ENCODE data around the gene EML2.
A peak's percentile ranks its signal among the peaks of the same experiment; 100 is the strongest.

Gene EML2

DNA sequence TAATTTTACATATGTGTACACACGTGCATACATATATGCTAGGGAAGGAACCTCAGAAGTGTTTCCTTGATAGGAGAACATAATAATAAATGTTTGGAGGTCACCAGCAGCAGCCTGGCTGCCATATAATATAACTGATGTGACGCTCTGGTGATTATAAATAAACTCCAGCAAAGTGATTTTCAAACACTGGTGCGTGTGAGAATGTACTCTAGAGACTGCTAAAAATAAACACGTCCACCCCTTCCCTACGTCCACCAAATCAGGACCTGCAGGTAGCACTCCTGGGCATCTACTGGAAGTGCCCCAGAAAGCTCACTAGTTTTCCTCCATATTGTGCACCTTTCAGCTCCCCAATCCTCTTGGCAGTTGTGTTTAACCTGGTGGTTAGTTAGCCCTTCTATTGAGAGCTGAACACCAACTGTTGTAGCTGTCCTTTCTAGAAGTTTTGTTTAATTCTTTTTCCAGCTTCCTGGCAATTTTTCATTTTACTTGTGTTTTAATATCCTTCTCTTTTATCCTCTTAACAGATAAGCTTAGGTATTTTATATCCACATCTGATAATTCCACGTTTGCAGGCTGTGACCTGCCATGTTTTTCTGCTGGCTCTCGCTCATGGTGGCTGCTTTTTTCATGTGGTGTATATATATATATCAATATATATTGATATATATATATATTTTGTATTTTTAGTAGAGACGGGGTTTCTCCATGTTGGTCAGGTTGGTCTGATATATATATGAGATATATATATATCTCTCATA lies 67.6 kb downstream of the EML2 start:
- no peak for DNase-seq (ENCODE audit: low read depth, low spot score)
- H3K4me3 ChIP-seq (ENCODE audit: low read depth, low read length), result no peak overlapping the region
- POLR2A ChIA-PET, result interaction anchor here (0.5 kb wide), 1 partner anchor 20 kb away, joined by 3 read pairs; no protein-coding TSS in a partner anchor
- CTCF ChIA-PET, result interaction anchor here (0.8 to 2.9 kb wide), 6 partner anchors 12 to 130 kb away, joined by 3 to 18 read pairs (median 4); no protein-coding TSS in a partner anchor
- TF ChIP-seq, protein P1, sequence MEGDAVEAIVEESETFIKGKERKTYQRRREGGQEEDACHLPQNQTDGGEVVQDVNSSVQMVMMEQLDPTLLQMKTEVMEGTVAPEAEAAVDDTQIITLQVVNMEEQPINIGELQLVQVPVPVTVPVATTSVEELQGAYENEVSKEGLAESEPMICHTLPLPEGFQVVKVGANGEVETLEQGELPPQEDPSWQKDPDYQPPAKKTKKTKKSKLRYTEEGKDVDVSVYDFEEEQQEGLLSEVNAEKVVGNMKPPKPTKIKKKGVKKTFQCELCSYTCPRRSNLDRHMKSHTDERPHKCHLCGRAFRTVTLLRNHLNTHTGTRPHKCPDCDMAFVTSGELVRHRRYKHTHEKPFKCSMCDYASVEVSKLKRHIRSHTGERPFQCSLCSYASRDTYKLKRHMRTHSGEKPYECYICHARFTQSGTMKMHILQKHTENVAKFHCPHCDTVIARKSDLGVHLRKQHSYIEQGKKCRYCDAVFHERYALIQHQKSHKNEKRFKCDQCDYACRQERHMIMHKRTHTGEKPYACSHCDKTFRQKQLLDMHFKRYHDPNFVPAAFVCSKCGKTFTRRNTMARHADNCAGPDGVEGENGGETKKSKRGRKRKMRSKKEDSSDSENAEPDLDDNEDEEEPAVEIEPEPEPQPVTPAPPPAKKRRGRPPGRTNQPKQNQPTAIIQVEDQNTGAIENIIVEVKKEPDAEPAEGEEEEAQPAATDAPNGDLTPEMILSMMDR (IDR thresholded peaks at IDR 0.05; ENCODE audit: insufficient read depth, low read length, missing control alignments), result no peak

DNA sequence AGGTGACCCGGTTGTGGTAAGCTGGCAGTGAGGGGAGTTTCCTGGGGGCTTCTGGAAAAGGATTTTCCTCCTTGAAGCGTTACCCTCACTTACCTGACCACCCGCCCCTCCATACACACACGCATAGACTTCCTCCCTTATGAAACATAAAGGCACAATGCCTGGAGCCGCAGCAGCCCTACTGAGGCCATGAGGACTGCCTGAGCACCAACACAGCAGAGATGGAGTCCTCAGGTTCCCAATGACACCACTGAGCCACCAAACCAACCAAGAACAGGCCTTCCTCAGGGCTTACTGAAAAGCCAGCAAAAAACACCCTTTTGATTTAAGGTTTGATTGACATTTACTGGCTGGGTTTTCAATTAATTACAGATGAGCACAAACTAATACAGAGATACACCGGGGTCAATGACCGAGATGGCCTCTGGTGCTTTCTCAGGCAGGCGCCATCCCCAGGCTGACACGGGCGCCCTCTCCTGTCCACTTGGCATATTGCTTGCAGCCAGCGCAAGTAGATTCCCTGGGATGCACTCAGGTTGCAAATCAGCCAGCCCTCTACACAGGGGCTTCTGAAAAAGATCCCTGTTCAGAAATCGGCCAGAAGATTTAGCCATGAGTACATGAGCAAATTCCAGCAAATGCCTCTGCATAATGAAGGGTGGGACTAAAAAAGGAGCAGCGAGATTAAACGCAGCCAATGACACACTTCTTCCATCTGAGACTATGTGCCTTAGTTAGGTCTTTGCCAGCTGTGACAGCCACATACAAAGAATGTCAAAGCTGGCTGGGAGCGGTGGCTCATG lies 69.4 kb downstream of the EML2 start:
- POLR2A ChIA-PET, result no interaction called here
- DNase-seq (ENCODE audit: low read depth, low spot score), result no peak
- H3K4me3 ChIP-seq (ENCODE audit: low read depth, low read length), result no peak overlapping the region
- TF ChIP-seq, protein P1 (IDR thresholded peaks at IDR 0.05; ENCODE audit: insufficient read depth, low read length, missing control alignments), result peak; percentile 88
- CTCF ChIA-PET, result interaction anchor here (0.7 to 3.8 kb wide), 10 partner anchors 10 to 130 kb away, joined by 3 to 34 read pairs (median 4); no protein-coding TSS in a partner anchor

DNA sequence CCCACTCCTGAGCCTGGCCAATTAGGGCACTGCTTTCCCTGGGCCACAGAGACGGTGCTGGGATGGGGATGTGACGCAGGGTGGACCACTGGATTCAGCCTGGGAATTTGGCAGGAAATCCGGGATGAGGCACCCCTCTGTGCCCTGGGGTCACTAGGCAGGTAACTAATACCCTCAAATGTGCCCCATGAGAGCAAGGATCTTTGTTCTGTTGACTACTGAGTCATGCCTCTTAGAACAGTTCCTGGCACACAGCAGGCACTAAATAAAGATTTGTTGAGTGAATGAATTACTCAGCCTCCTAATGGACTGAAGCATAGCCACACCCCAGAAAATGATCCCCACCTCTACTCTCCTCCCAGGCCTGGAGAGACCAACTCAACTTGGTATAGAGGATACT lies 70.5 kb downstream of the EML2 start:
- POLR2A ChIA-PET, result no interaction called here
- no peak for DNase-seq (ENCODE audit: low read depth, low spot score)
- CTCF ChIA-PET, result interaction anchor here (1.4 to 3.8 kb wide), 2 partner anchors 8 to 12 kb away, joined by 4 to 34 read pairs; no protein-coding TSS in a partner anchor
- TF ChIP-seq, protein P1 (IDR thresholded peaks at IDR 0.05; ENCODE audit: insufficient read depth, low read length, missing control alignments), result no peak
- no peak overlapping the region for H3K4me3 ChIP-seq (ENCODE audit: low read depth, low read length)

DNA sequence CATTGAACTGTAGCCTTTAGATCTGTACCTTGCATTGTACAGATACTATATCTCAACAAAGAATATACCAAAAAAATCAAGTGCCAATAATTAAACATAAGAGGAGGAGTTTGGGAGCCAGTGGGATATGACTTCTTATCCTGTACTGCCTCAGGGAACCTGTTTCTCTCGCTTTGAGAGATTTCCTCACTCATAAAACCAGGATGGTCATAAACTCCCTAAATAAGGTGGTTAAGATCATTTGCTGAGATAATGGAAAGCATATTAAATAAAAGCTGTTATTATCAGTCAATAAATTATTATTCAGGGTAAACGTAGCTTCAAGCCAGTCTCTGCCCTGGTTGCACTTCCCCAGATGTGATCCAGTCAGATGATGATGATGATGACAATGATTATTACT lies 71.6 kb downstream of the EML2 start:
- TF ChIP-seq, protein P1 (IDR thresholded peaks at IDR 0.05; ENCODE audit: insufficient read depth, low read length, missing control alignments), result no peak
- no peak for DNase-seq (ENCODE audit: low read depth, low spot score)
- ChIA-PET CTCF (interaction anchor here (1.0 to 3.8 kb wide), 4 partner anchors 9 to 74 kb away, joined by 3 to 34 read pairs (median 4); no protein-coding TSS in a partner anchor), POLR2A (no interaction called here)
- H3K4me3 ChIP-seq (ENCODE audit: low read depth, low read length), result no peak overlapping the region

DNA sequence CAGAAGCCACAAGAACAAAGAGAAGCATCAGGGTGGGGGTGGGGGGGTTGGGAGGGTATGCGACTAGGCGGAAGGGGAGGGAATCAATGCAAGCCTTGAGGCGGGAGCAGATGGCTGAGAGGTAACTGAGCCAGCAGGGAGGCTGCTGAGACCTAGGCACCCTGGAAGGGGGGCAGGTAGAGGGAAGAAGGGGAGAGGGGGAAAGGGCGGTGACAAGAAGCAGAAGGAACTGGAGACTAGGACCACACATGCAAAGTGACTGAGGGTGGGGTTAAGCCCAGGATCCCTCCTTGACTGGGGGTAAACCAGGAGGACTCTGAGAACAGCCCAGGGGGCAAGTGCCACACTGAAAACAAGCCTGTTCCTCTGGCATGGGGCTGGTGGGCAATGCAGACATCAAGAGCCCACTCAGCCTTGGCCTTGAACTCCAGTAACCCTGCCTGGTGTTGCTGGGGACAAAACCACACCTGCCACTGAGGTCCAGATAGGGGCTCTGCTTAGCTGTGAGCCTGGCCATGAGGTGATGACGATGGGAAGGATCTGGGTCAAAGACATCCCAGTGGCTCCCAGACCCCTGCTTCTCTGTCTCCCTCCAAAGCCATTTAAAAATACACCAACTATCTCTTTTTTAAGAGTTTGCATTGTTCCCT lies 74.9 kb downstream of the EML2 start:
- no peak overlapping the region for H3K4me3 ChIP-seq (ENCODE audit: low read depth, low read length)
- TF ChIP-seq, protein P1 (IDR thresholded peaks at IDR 0.05; ENCODE audit: insufficient read depth, low read length, missing control alignments), result no peak
- CTCF ChIA-PET, result no interaction called here
- DNase-seq (ENCODE audit: low read depth, low spot score), result no peak
- POLR2A ChIA-PET, result interaction anchor here (0.6 kb wide), 1 partner anchor 9 kb away, joined by 3 read pairs; no protein-coding TSS in a partner anchor

All from AG04449 (cell line).